ENCODE data around the gene SPARCL1. TPM values are rescaled to one million over a fixed set of nuclear protein-coding genes. Genes with fewer than 3 reads are reported as not detected.

SPARCL1 gene
- polyA plus RNA-seq, 2 of the 4 experiments (the other 2 are of a cell fraction) = not detected

- H3K4me2 ChIP-seq = no peak overlapping the region
- no peaks in the 10 kb centered on the region for H3K4me1 ChIP-seq
- no peaks in the 10 kb centered on the region for H3K9me3 ChIP-seq
- DNase-seq (ENCODE audit: low read depth in 1 of 2, low spot score in 1 of 2) = no peak
- ChIA-PET POLR2A (no interaction called here), CTCF (no interaction called here)
- WGBS (ENCODE audit: missing lambda C conversion rate) = 74% methylated on average over 5 of the region's 5 CpGs
- no peak for TF ChIP-seq BHLHE40 (IDR thresholded peaks at IDR 0.05; ENCODE audit: low read depth, low read length)
- no peak overlapping the region for H3K27ac ChIP-seq
- no peak for ATAC-seq
- no peak for FAIRE-seq
- H3K4me3 ChIP-seq = no peak overlapping the region
Observed at GRCh38 chr4:87531621-87532020, 2.4 kb upstream of the SPARCL1 start.

- ChIA-PET POLR2A (no interaction called here), CTCF (no interaction called here)
- no peak for TF ChIP-seq FOSB (CRISPR knock-in tag; IDR thresholded peaks at IDR 0.05)
- no peak for TF ChIP-seq FOSL2 (IDR thresholded peaks at IDR 0.05)
- no peak for TF ChIP-seq FOSL2 (CRISPR knock-in tag; IDR thresholded peaks at IDR 0.05)
- TF ChIP-seq MAFK (IDR thresholded peaks at IDR 0.05; ENCODE audit: partially characterized antibody) = no peak
- 71% methylated on average over 4 of the region's 4 CpGs for WGBS (ENCODE audit: missing lambda C conversion rate)
- no peak for ATAC-seq
- no peak for DNase-seq (ENCODE audit: low read depth in 1 of 2, low spot score in 1 of 2)
- no peaks in the 10 kb centered on the region for H3K9me3 ChIP-seq
- H3K27ac ChIP-seq = no peak overlapping the region
- H3K4me1 ChIP-seq = no peaks in the 10 kb centered on the region
- no peak for FAIRE-seq
- H3K4me2 ChIP-seq = no peak overlapping the region
- no peak overlapping the region for H3K4me3 ChIP-seq
Observed at GRCh38 chr4:87530868-87531267, 1.7 kb upstream of the SPARCL1 start.

GRCh38 chr4:87530229-87530628 is 1.1 kb upstream of the SPARCL1 start:
- Histone ChIP-seq H3K4me2 (no peak overlapping the region), H3K27ac (no peak overlapping the region), H3K4me3 (no peak overlapping the region), H3K9me3 (no peaks in the 10 kb centered on the region), H3K4me1 (no peaks in the 10 kb centered on the region)
- TF ChIP-seq NPAS2 (CRISPR knock-in tag; IDR thresholded peaks at IDR 0.05; ENCODE audit: borderline replicate concordance) (no peak), MAFK (IDR thresholded peaks at IDR 0.05; ENCODE audit: partially characterized antibody) (no peak), E2F6 (IDR thresholded peaks at IDR 0.05; ENCODE audit: borderline replicate concordance, low read depth) (no peak), SREBF2 (IDR thresholded peaks at IDR 0.05) (no peak), USF2 (IDR thresholded peaks at IDR 0.05) (no peak), TP53 (CRISPR knock-in tag; IDR thresholded peaks at IDR 0.05) (no peak), BHLHE40 (IDR thresholded peaks at IDR 0.05; ENCODE audit: low read depth, low read length) (no peak), ZC3H11A (IDR thresholded peaks at IDR 0.05) (no peak), CBX2 (IDR thresholded peaks at IDR 0.05; ENCODE audit: borderline replicate concordance, low read depth) (no peak), NFE2L2 (conservative IDR thresholded peaks at IDR 0.05; ENCODE audit: low read length) (no peak)
- TF ChIP-seq, protein P1, sequence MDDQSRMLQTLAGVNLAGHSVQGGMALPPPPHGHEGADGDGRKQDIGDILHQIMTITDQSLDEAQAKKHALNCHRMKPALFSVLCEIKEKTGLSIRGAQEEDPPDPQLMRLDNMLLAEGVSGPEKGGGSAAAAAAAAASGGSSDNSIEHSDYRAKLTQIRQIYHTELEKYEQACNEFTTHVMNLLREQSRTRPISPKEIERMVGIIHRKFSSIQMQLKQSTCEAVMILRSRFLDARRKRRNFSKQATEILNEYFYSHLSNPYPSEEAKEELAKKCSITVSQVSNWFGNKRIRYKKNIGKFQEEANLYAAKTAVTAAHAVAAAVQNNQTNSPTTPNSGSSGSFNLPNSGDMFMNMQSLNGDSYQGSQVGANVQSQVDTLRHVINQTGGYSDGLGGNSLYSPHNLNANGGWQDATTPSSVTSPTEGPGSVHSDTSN (IDR thresholded peaks at IDR 0.05) = no peak
- ChIA-PET CTCF (interaction anchor here (1.3 kb wide), 1 partner anchor 8 kb away, joined by 3 read pairs; no protein-coding TSS in a partner anchor), POLR2A (no interaction called here)
- ATAC-seq (no peak), FAIRE-seq (no peak), DNase-seq (ENCODE audit: low read depth in 1 of 2, low spot score in 1 of 2) (no peak)
- 66% methylated on average over 1 of the region's 1 CpG for WGBS (ENCODE audit: missing lambda C conversion rate)

- ChIA-PET CTCF (interaction anchor here (0.6 to 0.9 kb wide), 2 partner anchors 16 to 1337 kb away, joined by 3 read pairs; no protein-coding TSS in a partner anchor), POLR2A (no interaction called here)
- H3K27ac ChIP-seq = no peak overlapping the region
- no peak for ATAC-seq
- no peaks in the 10 kb centered on the region for H3K9me3 ChIP-seq
- no peak overlapping the region for H3K4me2 ChIP-seq
- no peaks in the 10 kb centered on the region for H3K4me1 ChIP-seq
- H3K4me3 ChIP-seq = no peak overlapping the region
- no peak for FAIRE-seq
- no peak for DNase-seq (ENCODE audit: low read depth in 1 of 2, low spot score in 1 of 2)
- WGBS (ENCODE audit: missing lambda C conversion rate) = 45% methylated on average over 2 of the region's 2 CpGs
- TF ChIP-seq MAZ (IDR thresholded peaks at IDR 0.05; ENCODE audit: borderline replicate concordance, low read depth, low read length) = no peak
- TF ChIP-seq FOSL2 (IDR thresholded peaks at IDR 0.05) = no peak
- no peak for TF ChIP-seq FOSL2 (CRISPR knock-in tag; IDR thresholded peaks at IDR 0.05)
- TF ChIP-seq ZC3H11A (IDR thresholded peaks at IDR 0.05) = no peak
- TF ChIP-seq RAD21 (conservative IDR thresholded peaks at IDR 0.05 in 1 of 2, IDR thresholded peaks at IDR 0.05 in 1 of 2) = no peak
- no peak for TF ChIP-seq RFX5 (IDR thresholded peaks at IDR 0.05)
- TF ChIP-seq, protein P2, sequence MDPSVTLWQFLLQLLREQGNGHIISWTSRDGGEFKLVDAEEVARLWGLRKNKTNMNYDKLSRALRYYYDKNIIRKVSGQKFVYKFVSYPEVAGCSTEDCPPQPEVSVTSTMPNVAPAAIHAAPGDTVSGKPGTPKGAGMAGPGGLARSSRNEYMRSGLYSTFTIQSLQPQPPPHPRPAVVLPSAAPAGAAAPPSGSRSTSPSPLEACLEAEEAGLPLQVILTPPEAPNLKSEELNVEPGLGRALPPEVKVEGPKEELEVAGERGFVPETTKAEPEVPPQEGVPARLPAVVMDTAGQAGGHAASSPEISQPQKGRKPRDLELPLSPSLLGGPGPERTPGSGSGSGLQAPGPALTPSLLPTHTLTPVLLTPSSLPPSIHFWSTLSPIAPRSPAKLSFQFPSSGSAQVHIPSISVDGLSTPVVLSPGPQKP (IDR thresholded peaks at IDR 0.05; ENCODE audit: low read depth, low read length) = no peak
- no peak for TF ChIP-seq HOXB5 (CRISPR knock-in tag; IDR thresholded peaks at IDR 0.05)
- TF ChIP-seq, protein P3, sequence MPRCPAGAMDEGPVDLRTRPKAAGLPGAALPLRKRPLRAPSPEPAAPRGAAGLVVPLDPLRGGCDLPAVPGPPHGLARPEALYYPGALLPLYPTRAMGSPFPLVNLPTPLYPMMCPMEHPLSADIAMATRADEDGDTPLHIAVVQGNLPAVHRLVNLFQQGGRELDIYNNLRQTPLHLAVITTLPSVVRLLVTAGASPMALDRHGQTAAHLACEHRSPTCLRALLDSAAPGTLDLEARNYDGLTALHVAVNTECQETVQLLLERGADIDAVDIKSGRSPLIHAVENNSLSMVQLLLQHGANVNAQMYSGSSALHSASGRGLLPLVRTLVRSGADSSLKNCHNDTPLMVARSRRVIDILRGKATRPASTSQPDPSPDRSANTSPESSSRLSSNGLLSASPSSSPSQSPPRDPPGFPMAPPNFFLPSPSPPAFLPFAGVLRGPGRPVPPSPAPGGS (IDR thresholded peaks at IDR 0.05) = no peak
- TF ChIP-seq ZFP36 (IDR thresholded peaks at IDR 0.05; ENCODE audit: borderline replicate concordance, partially characterized antibody) = no peak
- TF ChIP-seq FOSB (CRISPR knock-in tag; IDR thresholded peaks at IDR 0.05) = no peak
- no peak for TF ChIP-seq CBX2 (IDR thresholded peaks at IDR 0.05; ENCODE audit: borderline replicate concordance, low read depth)
- no peak for TF ChIP-seq HOXB13 (CRISPR knock-in tag; IDR thresholded peaks at IDR 0.05; ENCODE audit: low read depth)
- TF ChIP-seq EP300 (IDR thresholded peaks at IDR 0.05) = no peak
- TF ChIP-seq KDM5A (IDR thresholded peaks at IDR 0.05) = no peak
Observed at GRCh38 chr4:87527431-87528220, 1.6 kb downstream of the SPARCL1 start.

All from A549 (cell line).